HCT116 (cell line): ENCODE results near the gene NFIA. TPM values are rescaled to one million over a fixed set of nuclear protein-coding genes. Genes with fewer than 3 reads are reported as not detected.

ENCODE experiments used
- ATAC-seq: fragments of 200-7000 bp; cut with Tn5 transposase; 2 replicates; pipeline ENCODE4 v1.9.1; 2020; ENCODE audit warnings: mild to moderate bottlenecking, moderate library complexity
- BruUV-seq: library from RNA; stranded (reverse); fragments of 400-500 nt; replicated peaks from 2 replicates; lab custom pipeline; 2021; lab: Mats Ljungman, UMichigan
- CTCF ChIA-PET: fragments of 300-600 bp; sonication (Branson Sonifier 250); formaldehyde crosslinking; loops from one replicate; lab custom pipeline; 2021; ENCODE audit warnings: antibody characterized with exemption; lab: Charles Lee
- POLR2A ChIA-PET: fragments of 300-600, 350-600 bp; sonication (Branson Sonifier 250); formaldehyde crosslinking; loops from one replicate; lab custom pipeline; 2021; ENCODE audit warnings: antibody characterized with exemption; lab: Charles Lee
- RAD21 ChIA-PET, 2 experiments: fragments of 300-600 bp; sonication (Branson Sonifier 250); formaldehyde crosslinking; loops; one replicate each; lab custom pipeline; 2023; ENCODE audit warnings: low total read pairs in 2 of 2; ENCODE audit not compliant: uncharacterized antibody in 2 of 2, unreplicated experiment in 2 of 2, low non-redundant PET in 1 of 2; lab: Charles Lee
- DNase-seq: peaks from one replicate; pipeline ENCODE4 v3.0.0-alpha.2; 2010; ENCODE audit warnings: low read depth, low spot score
- H2AFZ ChIP-seq: fragments of 200-600 bp; shearing (Covaris generic), sonication (generic); 2 replicates; pipeline ENCODE4 v1.6.1; 2017; ENCODE audit warnings: low read depth, mixed run types, mixed read lengths, antibody characterized with exemption, low read length; ENCODE audit not compliant: poor library complexity, severe bottlenecking
- H3K27ac ChIP-seq: 2 replicates; pipeline ENCODE4 v1.5.1; 2012; ENCODE audit warnings: low read depth, low read length
- H3K27me3 ChIP-seq: fragments of 200-600 bp; sonication (generic); 2 replicates; pipeline ENCODE4 v1.6.1; 2016; ENCODE audit warnings: mixed run types, low read length, mixed read lengths; ENCODE audit not compliant: insufficient read depth
- H3K36me3 ChIP-seq, 2 experiments: fragments of 200-500 bp in 1 of 2; fragments of 200-600 bp in 1 of 2; sonication (Bioruptor generic) in 1 of 2; sonication (generic) in 1 of 2; 2 replicates each; pipeline versions ENCODE4 v1.5.1 to v1.6.1; 2014 to 2016; ENCODE audit warnings: low read length in 2 of 2, inconsistent platforms in 1 of 2, mixed read lengths in 1 of 2, mixed run types in 1 of 2; ENCODE audit not compliant: insufficient read depth in 2 of 2, control insufficient read depth in 1 of 2
- H3K4me1 ChIP-seq, 2 experiments: fragments of 200-600 bp in 1 of 2; sonication (generic) in 1 of 2; 2 replicates each; pipeline versions ENCODE4 v1.5.1 to v1.6.1; 2012 to 2017; ENCODE audit warnings: low read length in 2 of 2, inconsistent platforms in 1 of 2, mild to moderate bottlenecking in 1 of 2, mixed read lengths in 1 of 2, mixed run types in 1 of 2, moderate library complexity in 1 of 2; ENCODE audit not compliant: insufficient read depth in 2 of 2, control insufficient read depth in 1 of 2
- H3K4me2 ChIP-seq: fragments of 200-600 bp; sonication (generic); 2 replicates; pipeline ENCODE4 v1.6.1; 2017; ENCODE audit warnings: mixed run types, low read length, mixed read lengths
- H3K4me3 ChIP-seq, 2 experiments: fragments of 200-600 bp in 1 of 2; sonication (generic) in 1 of 2; replicated peaks in 1 of 2; 2 replicates each; pipeline ENCODE4 v1.5.1; 2011 to 2016; ENCODE audit warnings: low read length in 2 of 2, control low read depth in 1 of 2, low read depth in 1 of 2, mild to moderate bottlenecking in 1 of 2, mixed read lengths in 1 of 2, mixed run types in 1 of 2
- H3K79me2 ChIP-seq: fragments of 200-600 bp; sonication (generic); 2 replicates; pipeline ENCODE4 v1.6.1; 2017; ENCODE audit warnings: mild to moderate bottlenecking, mixed run types, low read length, moderate library complexity, mixed read lengths; ENCODE audit not compliant: insufficient read depth
- H3K9ac ChIP-seq: fragments of 200-600 bp; sonication (generic); 2 replicates; pipeline ENCODE4 v1.6.1; 2016; ENCODE audit warnings: low read length, mixed read lengths
- H3K9me2 ChIP-seq: fragments of 200-600 bp; sonication (generic), shearing (Covaris generic); 2 replicates; pipeline ENCODE4 v1.6.1; 2017; ENCODE audit warnings: mixed run types, mild to moderate bottlenecking, moderate library complexity; ENCODE audit not compliant: insufficient read depth
- H3K9me3 ChIP-seq, 2 experiments: fragments of 200-500 bp in 1 of 2; fragments of 200-600 bp in 1 of 2; sonication (Bioruptor generic) in 1 of 2; sonication (generic) in 1 of 2; 2 replicates each; pipeline ENCODE4 v1.6.1; 2014 to 2017; ENCODE audit warnings: low read length in 2 of 2, mixed read lengths in 2 of 2, inconsistent platforms in 1 of 2, low read depth in 1 of 2, mild to moderate bottlenecking in 1 of 2, mixed run types in 1 of 2, moderate library complexity in 1 of 2; ENCODE audit not compliant: control insufficient read depth in 1 of 2, insufficient read depth in 1 of 2
- H4K20me1 ChIP-seq: fragments of 200-600 bp; sonication (generic), shearing (Covaris generic); 2 replicates; pipeline ENCODE4 v1.6.1; 2017; ENCODE audit warnings: mixed run types, mild to moderate bottlenecking, moderate library complexity; ENCODE audit not compliant: insufficient read depth
- ATF3 ChIP-seq: IDR thresholded peaks from 2 replicates; pipeline ENCODE4 v1.6.1; 2012
- CBX3 ChIP-seq: IDR thresholded peaks from 2 replicates; pipeline ENCODE4 v1.6.1; 2012; ENCODE audit warnings: low read depth
- EGR1 ChIP-seq: IDR thresholded peaks from 2 replicates; pipeline ENCODE4 v1.6.1; 2012; ENCODE audit warnings: low read depth
- EZH2 ChIP-seq: fragments of 200-600 bp; sonication (generic); IDR thresholded peaks from 2 replicates; pipeline ENCODE4 v1.6.1; 2017; ENCODE audit warnings: antibody characterized with exemption, mixed run types
- EZH2phosphoT487 ChIP-seq: fragments of 200-600 bp; IDR thresholded peaks from 2 replicates; pipeline ENCODE4 v1.6.1; 2018; ENCODE audit warnings: antibody characterized with exemption, borderline replicate concordance
- FOSL1 ChIP-seq: IDR thresholded peaks from 2 replicates; pipeline ENCODE4 v1.6.1; 2012; ENCODE audit warnings: low read depth
- JUND ChIP-seq: IDR thresholded peaks from 2 replicates; pipeline ENCODE4 v1.6.1; 2012
- POLR2A ChIP-seq: IDR thresholded peaks from 2 replicates; pipeline ENCODE4 v1.7.0; 2011; ENCODE audit warnings: borderline replicate concordance; ENCODE audit not compliant: insufficient read depth, insufficient read length; ENCODE audit errors: extremely low read depth
- POLR2AphosphoS5 ChIP-seq: IDR thresholded peaks from 2 replicates; pipeline ENCODE4 v1.6.1; 2011; ENCODE audit warnings: mild to moderate bottlenecking, low read depth, low read length, moderate library complexity
- RAD21 ChIP-seq: IDR thresholded peaks from 2 replicates; pipeline ENCODE4 v1.6.1; 2012; ENCODE audit warnings: low read depth, mild to moderate bottlenecking
- REST ChIP-seq: IDR thresholded peaks from 2 replicates; pipeline ENCODE4 v1.6.1; 2012; ENCODE audit warnings: low read depth
- SIN3A ChIP-seq: IDR thresholded peaks from 2 replicates; pipeline ENCODE4 v1.6.1; 2012; ENCODE audit warnings: low read depth
- SRF ChIP-seq: IDR thresholded peaks from 2 replicates; pipeline ENCODE4 v1.6.1; 2012; ENCODE audit warnings: low read depth
- TCF7L2 ChIP-seq: IDR thresholded peaks from 2 replicates; pipeline ENCODE4 v1.7.0; 2011; ENCODE audit warnings: borderline replicate concordance, inconsistent platforms; ENCODE audit not compliant: insufficient read depth, insufficient read length; ENCODE audit errors: extremely low read depth
- ZBTB33 ChIP-seq: IDR thresholded peaks from 2 replicates; pipeline ENCODE4 v1.6.1; 2011; ENCODE audit warnings: mild to moderate bottlenecking, low read length, moderate library complexity; ENCODE audit not compliant: insufficient replicate concordance; ENCODE audit errors: extremely low read depth
- ZFX ChIP-seq: fragments of 450-650 bp; IDR thresholded peaks from 2 replicates; pipeline ENCODE4 v1.6.1; 2017
- ZNF274 ChIP-seq: fragments of 200-500 bp; sonication (Bioruptor generic); IDR thresholded peaks from 2 replicates; pipeline ENCODE4 v1.6.1; 2014; ENCODE audit warnings: mild to moderate bottlenecking, low read depth, low read length, inconsistent platforms
- intact Hi-C: fragments of 100-400 bp; cut with micrococcal nuclease; formaldehyde crosslinking; loops from 2 replicates; pipeline ENCODE4 v1.10.0; 2022
- total RNA-seq: library from RNA; stranded (reverse); gene quantifications from one replicate; pipeline ENCODE4 v1.2.1, GENCODE V29; 2021; ENCODE audit not compliant: unreplicated experiment

The NFIA gene
- total RNA-seq, 1 experiment from 2014 or later: 17.2 TPM

GRCh38 chr1:61442544-61442943, 360.2 kb downstream of the NFIA start:
- Histone ChIP-seq H3K27ac (no peak overlapping the region), H3K4me1 (no peaks in the 10 kb centered on the region), H3K4me2 (no peak overlapping the region), H3K9me2 (no peaks in the 10 kb centered on the region), H3K27me3 (no peaks in the 10 kb centered on the region), H3K9me3 (no peaks in the 10 kb centered on the region), H4K20me1 (no peaks in the 10 kb centered on the region), H2AFZ (no peak overlapping the region), H3K4me3 (no peak overlapping the region), H3K9ac (no peak overlapping the region), H3K79me2 (no peaks in the 10 kb centered on the region), H3K36me3 (no peaks in the 10 kb centered on the region)
- POLR2A ChIA-PET: no interaction called here
- CTCF ChIA-PET: no interaction called here
- ATAC-seq: no peak
- RAD21 ChIA-PET: no interaction called here
- no TSS peak for BruUV-seq
- no peak for DNase-seq
- TF ChIP-seq JUND (no peak), POLR2A (no peak), ZNF274 (no peak), SIN3A (no peak), CBX3 (no peak), FOSL1 (no peak), ZFX (no peak), SRF (no peak), EZH2phosphoT487 (no peak), RAD21 (no peak)
- intact Hi-C loops: no loop called here

- RAD21 ChIA-PET: no interaction called here
- no peak for ATAC-seq
- H3K4me3 ChIP-seq: no peak overlapping the region
- H3K36me3 ChIP-seq: no peaks in the 10 kb centered on the region
- H3K4me1 ChIP-seq: no peaks in the 10 kb centered on the region
- POLR2A ChIA-PET: no interaction called here
- H3K4me2 ChIP-seq: no peak overlapping the region
- intact Hi-C loops: no loop called here
- H3K9ac ChIP-seq: no peak overlapping the region
- no peaks in the 10 kb centered on the region for H3K9me3 ChIP-seq
- H3K27ac ChIP-seq: no peak overlapping the region
- no peaks in the 10 kb centered on the region for H3K27me3 ChIP-seq
- H3K9me2 ChIP-seq: no peaks in the 10 kb centered on the region
- no peaks in the 10 kb centered on the region for H3K79me2 ChIP-seq
- no peaks in the 10 kb centered on the region for H4K20me1 ChIP-seq
- H2AFZ ChIP-seq: no peak overlapping the region
- no TSS peak for BruUV-seq
- DNase-seq: no peak
- CTCF ChIA-PET: no interaction called here
- TF ChIP-seq REST: no peak
- no peak for TF ChIP-seq FOSL1
- no peak for TF ChIP-seq RAD21
- no peak for TF ChIP-seq EZH2phosphoT487
- TF ChIP-seq ZBTB33: no peak
- no peak for TF ChIP-seq POLR2AphosphoS5
- TF ChIP-seq ATF3: no peak
- TF ChIP-seq JUND: no peak
- TF ChIP-seq EZH2: no peak
- no peak for TF ChIP-seq TCF7L2
- no peak for TF ChIP-seq EGR1
- no peak for TF ChIP-seq POLR2A
These were observed 361.9 kb downstream of the NFIA start for GRCh38 chr1:61444288-61444687.
